Activated T-cell treated with anti-CD3 and anti-CD28 coated beads, Interleukin-2, amount 50 U/mL, for 1 hour (primary cell): ENCODE results near the gene GJB5.

Source experiments
- DNase-seq: peaks from one replicate; pipeline ENCODE4 v3.0.0-alpha.2; 2020

GJB5 gene

GRCh38 chr1:34796990-34797389, 42.1 kb downstream of the GJB5 start:
- no peak for DNase-seq

DNA sequence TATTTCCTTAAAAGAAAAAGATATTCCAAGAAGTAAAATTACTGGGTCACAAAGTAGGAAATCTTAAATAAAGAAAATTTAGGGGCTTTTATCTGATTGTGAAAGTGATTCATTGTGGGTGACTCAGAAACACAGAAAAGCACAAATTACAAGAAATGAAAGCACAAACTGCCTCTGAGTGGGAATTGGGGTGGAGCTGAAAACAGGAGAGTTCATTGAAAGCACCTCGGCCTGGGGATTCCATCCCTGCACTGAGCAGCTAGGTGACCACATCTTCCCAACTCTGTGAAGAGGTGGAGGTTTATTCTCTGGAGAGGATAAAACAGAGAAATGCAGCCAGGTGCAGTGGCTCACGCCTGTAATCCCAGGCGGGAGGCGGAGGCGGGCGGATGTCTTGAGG, 45.4 kb downstream of the GJB5 start:
- no peak for DNase-seq

DNA sequence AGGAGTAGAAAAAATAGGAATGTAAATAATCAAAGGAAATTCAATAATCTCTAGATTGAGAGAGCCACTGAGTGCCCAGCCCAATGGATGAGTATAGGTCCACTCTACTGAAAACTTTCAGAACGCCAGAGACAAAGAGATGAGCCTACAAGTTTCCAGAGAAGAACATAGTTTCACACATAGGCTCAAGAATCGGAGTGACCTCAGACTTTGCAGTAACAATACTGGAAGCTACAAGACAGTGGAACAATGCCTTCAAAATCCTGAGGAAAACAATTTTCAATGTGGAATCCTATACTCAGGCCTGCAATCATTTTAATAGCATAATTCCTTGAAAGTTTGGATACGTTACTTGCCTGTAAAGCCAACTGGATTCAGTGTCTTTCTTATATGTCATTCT, 48.9 kb downstream of the GJB5 start:
- DNase-seq = no peak

DNA sequence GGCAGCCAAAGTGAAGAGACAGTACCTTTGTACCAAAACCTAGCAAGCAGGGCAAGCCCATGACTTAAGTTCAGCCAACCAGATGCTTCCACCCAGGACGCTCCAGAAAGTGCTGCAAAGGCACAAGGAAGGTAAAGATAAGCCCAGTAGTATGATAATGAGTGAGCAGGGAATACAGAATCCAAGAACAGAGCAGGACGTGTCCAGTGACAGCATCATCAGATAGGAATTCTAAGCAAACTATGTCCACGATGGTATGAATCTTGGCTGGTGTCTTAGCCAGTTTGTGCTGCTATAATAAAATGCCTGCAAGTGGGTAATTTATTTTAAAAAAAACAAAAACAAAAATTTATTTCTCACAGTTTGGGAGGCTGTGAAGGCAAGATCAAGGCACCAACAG, 51.5 kb downstream of the GJB5 start:
- no peak for DNase-seq
